HUES48 (cell line): ENCODE measurements around the gene ACD.

Source experiments
- H3K27ac ChIP-seq: one replicate; pipeline ENCODE4 v1.7.0; 2013; ENCODE audit warnings: low read depth, low read length, inconsistent platforms
- H3K27me3 ChIP-seq: 2 replicates; pipeline ENCODE4 v1.6.1; 2013; ENCODE audit warnings: mild to moderate bottlenecking, low read length; ENCODE audit not compliant: control insufficient read depth, insufficient read depth
- H3K36me3 ChIP-seq: 2 replicates; pipeline ENCODE4 v1.6.1; 2013; ENCODE audit warnings: low read length; ENCODE audit not compliant: control insufficient read depth, insufficient read depth
- H3K4me1 ChIP-seq: 2 replicates; pipeline ENCODE4 v1.6.1; 2013; ENCODE audit warnings: mild to moderate bottlenecking, low read length; ENCODE audit not compliant: control insufficient read depth, insufficient read depth
- H3K4me3 ChIP-seq: 2 replicates; pipeline ENCODE4 v1.5.1; 2013; ENCODE audit warnings: mild to moderate bottlenecking, low read depth, low read length
- H3K9ac ChIP-seq: 2 replicates; pipeline ENCODE4 v1.6.1; 2013; ENCODE audit warnings: mild to moderate bottlenecking, low read depth, low read length, moderate library complexity
- H3K9me3 ChIP-seq: 2 replicates; pipeline ENCODE4 v1.6.1; 2013; ENCODE audit warnings: low read length; ENCODE audit not compliant: control insufficient read depth, insufficient read depth

ACD gene

DNA sequence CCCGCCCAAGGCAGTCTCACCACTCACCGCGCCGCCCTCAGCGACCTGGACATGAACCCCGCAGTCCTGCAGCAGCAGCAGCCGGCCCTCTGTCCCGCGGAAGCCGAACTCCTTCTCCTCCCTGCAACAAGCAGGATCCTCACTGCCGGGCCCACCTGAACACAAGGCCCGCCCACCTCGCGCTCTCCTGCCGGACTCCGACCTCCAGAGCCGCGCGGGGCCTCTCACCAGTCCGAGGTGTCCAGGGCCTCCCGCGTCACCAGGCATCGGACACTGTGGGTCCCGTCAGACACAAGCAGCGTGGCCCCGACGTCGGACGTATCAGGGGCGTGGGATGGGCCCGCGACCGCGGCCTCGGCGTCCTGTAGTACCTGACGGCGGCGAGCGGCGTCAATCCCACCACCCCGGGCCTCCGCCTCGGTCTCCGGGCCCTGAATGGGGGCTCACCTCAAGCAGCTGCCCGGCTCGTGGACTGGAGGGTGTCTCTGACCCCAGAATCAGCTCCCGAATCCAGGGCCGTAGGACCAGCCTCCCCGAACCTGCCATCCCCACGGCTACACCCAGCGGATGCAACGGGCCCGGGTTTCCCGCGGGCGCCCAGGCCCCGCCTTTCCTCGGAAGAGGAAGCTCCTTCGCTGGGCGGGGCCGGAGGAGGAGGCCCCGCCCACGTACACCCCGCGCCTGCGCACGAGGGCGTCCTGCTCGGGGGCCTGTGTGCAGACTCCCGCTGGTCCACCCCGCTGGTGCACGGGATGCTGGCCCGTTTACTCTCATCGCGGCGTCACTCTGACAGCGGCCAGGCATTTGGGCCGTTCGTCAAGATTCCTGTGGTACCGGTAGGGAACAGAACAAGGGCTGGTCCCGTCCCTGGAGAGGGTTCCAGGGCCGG lies at the start of gene ACD:
TSS of gene ACD (minus strand) at position 586 of the 889 bp plus-strand sequence. CDS start at position 546, 40 bp downstream.
- Histone ChIP-seq H3K4me3 (peak within 1 kb of the TSS; percentile 88), H3K9ac (peak within 1 kb of the TSS; percentile 44), H3K27ac (peak within 1 kb of the TSS; percentile 89), H3K36me3 (peaks cover 22% of the 10 kb centered on the region), H3K4me1 (0 out of 2 replicates have a peak, but pooled peaks cover 3% of the 10 kb centered on the region), H3K9me3 (no peaks in the 10 kb centered on the region), H3K27me3 (no peaks in the 10 kb centered on the region)

DNA sequence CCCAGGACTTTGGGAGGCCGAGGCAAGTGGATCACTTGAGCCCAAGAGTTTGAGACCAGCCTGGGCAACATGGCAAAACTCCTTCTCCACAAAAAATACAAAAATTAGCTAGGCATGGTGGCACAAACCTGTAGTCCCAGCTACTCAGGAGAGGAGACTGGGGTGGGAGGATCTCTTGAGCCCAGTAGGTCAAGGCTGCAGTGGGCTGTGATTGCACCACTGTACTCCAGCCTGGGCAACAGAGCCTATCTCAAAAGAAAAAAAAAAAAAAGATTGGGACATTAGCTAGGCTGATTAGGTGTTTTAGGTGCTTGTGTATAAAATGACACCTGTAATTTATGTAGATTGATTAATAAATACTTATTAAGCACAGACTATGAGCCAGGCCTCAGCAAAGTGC lies 49.0 kb upstream of the ACD start:
- Histone ChIP-seq H3K27me3 (no peaks in the 10 kb centered on the region), H3K9me3 (no peaks in the 10 kb centered on the region), H3K36me3 (no peaks in the 10 kb centered on the region), H3K9ac (no peak overlapping the region), H3K27ac (no peak overlapping the region), H3K4me1 (peaks cover 11% of the 10 kb centered on the region; the same call in 1 of the 2 replicates), H3K4me3 (no peak overlapping the region)

DNA sequence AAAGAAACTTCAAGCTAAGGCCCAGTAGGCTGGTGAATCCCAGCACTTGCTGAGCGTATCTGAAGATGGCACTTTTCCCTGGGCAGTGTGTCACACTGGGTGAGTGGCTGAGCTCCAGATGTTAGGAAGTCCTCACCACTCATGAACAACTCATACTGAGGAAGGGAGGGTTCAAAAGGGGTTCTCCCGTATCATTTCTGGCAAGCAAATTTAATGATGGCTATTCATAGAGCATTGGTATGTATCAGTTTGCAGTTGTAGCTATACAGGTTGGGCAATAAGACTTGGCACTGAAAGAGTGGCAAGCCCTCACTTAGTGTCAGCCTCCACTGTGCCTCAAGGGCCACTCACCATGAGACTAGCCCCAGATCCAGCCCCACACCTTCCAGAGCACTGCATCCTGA lies 48.3 kb upstream of the ACD start:
- H3K27me3 ChIP-seq = no peaks in the 10 kb centered on the region
- no peak overlapping the region for H3K4me3 ChIP-seq
- H3K4me1 ChIP-seq = peaks cover 9% of the 10 kb centered on the region; the same call in 1 of the 2 replicates
- H3K36me3 ChIP-seq = no peaks in the 10 kb centered on the region
- no peak overlapping the region for H3K27ac ChIP-seq
- no peaks in the 10 kb centered on the region for H3K9me3 ChIP-seq
- no peak overlapping the region for H3K9ac ChIP-seq

DNA sequence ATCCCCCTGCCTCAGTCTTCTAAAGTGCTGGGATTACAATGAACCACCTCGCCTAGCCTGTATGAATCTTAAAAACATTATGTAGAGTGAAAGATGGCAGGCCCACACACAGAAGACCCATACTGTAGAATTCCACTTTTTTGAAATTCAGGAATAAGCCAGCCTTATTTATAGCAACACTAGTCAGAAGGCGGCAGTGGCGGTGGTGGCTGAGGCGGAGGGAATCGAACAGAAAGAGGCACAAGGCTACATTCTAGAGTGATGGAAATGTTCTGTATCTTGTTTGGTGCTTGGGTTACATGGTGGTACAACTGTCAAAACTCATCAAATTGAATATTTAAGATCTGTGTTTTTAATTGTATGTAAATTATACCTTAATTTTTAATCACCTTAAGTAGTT lies 47.7 kb upstream of the ACD start:
- H3K36me3 ChIP-seq = no peaks in the 10 kb centered on the region
- no peak overlapping the region for H3K27ac ChIP-seq
- H3K27me3 ChIP-seq = no peaks in the 10 kb centered on the region
- H3K4me1 ChIP-seq = peaks cover 9% of the 10 kb centered on the region; the same call in 1 of the 2 replicates
- no peak overlapping the region for H3K4me3 ChIP-seq
- no peak overlapping the region for H3K9ac ChIP-seq
- no peaks in the 10 kb centered on the region for H3K9me3 ChIP-seq

- Histone ChIP-seq H3K36me3 (no peaks in the 10 kb centered on the region), H3K4me1 (peaks cover 9% of the 10 kb centered on the region; the same call in 1 of the 2 replicates), H3K27me3 (no peaks in the 10 kb centered on the region), H3K4me3 (no peak overlapping the region), H3K9me3 (no peaks in the 10 kb centered on the region), H3K27ac (no peak overlapping the region), H3K9ac (no peak overlapping the region)
These were observed 47.1 kb upstream of the ACD start for GRCh38 chr16:67707210-67707609.

- Histone ChIP-seq H3K9me3 (no peaks in the 10 kb centered on the region), H3K4me1 (peaks cover 2% of the 10 kb centered on the region; the same call in 1 of the 2 replicates), H3K27ac (no peak overlapping the region), H3K9ac (no peak overlapping the region), H3K4me3 (no peak overlapping the region), H3K27me3 (no peaks in the 10 kb centered on the region), H3K36me3 (no peaks in the 10 kb centered on the region)
These were observed 44.0 kb upstream of the ACD start for GRCh38 chr16:67704110-67704509.

- Histone ChIP-seq H3K27me3 (no peaks in the 10 kb centered on the region), H3K4me1 (no peaks in the 10 kb centered on the region), H3K27ac (no peak overlapping the region), H3K9me3 (no peaks in the 10 kb centered on the region), H3K4me3 (no peak overlapping the region), H3K9ac (no peak overlapping the region), H3K36me3 (no peaks in the 10 kb centered on the region)
These were observed 43.6 kb upstream of the ACD start for GRCh38 chr16:67703626-67704025.

GRCh38 chr16:67702130-67702529 lies 42.1 kb upstream of the ACD start:
- H3K9ac ChIP-seq = no peak overlapping the region
- no peak overlapping the region for H3K4me3 ChIP-seq
- no peaks in the 10 kb centered on the region for H3K27me3 ChIP-seq
- H3K9me3 ChIP-seq = no peaks in the 10 kb centered on the region
- H3K27ac ChIP-seq = no peak overlapping the region
- no peaks in the 10 kb centered on the region for H3K36me3 ChIP-seq
- H3K4me1 ChIP-seq = no peaks in the 10 kb centered on the region

DNA sequence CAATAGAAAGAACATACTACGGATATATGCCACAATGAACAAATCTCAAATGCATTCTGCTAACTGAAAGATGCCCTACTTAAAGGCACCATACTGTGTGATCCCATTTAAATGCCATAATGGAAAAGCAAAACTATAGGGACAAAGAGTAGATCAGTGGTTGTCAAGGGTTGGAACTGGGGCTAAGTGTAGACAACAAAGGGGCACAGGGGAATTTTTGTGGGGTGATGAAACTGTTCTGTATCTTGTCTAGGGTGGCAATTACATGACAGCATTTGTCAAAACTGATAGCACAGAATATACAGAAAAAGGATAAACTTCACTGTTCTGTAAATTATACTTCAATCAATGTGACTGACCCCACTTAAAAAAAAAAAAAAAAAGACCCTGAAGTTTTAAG lies 41.4 kb upstream of the ACD start:
- H3K9ac ChIP-seq = no peak overlapping the region
- H3K27ac ChIP-seq = no peak overlapping the region
- H3K9me3 ChIP-seq = no peaks in the 10 kb centered on the region
- no peaks in the 10 kb centered on the region for H3K4me1 ChIP-seq
- H3K4me3 ChIP-seq = no peak overlapping the region
- no peaks in the 10 kb centered on the region for H3K36me3 ChIP-seq
- H3K27me3 ChIP-seq = no peaks in the 10 kb centered on the region

GRCh38 chr16:67699265-67699664 lies 39.2 kb upstream of the ACD start:
- no peaks in the 10 kb centered on the region for H3K9me3 ChIP-seq
- H3K27ac ChIP-seq = no peak overlapping the region
- no peak overlapping the region for H3K4me3 ChIP-seq
- no peaks in the 10 kb centered on the region for H3K27me3 ChIP-seq
- H3K4me1 ChIP-seq = no peaks in the 10 kb centered on the region
- H3K36me3 ChIP-seq = no peaks in the 10 kb centered on the region
- no peak overlapping the region for H3K9ac ChIP-seq

DNA sequence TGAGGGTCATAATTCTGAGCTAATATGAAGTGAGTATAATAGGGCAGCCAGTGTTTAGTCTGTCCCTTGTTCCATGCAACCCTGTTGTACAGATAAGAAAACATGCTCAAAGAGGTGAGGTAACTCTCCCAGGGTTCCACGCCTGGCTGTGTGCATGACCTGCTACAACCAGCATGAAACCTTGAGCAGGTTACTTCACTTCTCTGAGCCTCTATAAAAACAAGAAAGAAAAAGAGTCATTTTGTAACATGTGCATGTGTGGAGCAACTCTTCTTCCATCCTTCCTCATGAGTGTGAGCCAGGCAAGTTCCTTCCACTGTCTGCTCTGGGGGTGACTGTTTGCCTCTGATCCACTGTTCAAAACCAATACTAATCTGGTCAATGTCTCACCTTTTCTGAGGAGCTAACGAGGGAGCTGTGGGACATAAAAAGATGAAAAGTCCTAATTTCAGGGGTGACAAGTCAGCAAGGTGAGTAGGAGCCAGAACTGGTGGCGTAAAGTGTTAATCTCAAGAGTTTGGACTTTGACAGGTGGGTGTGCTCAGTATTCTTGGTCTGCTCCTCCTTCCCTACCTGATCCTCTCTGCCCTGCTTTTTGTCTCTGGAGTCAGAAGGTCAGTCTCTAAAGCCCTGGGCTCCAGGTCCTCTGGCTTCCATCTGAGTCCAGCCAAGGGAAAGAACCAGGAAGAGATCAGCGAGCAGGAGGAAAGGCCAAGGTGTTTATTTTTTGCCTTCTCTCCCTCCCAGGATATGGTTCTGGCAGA lies 37.5 kb upstream of the ACD start:
- no peaks in the 10 kb centered on the region for H3K27me3 ChIP-seq
- H3K4me3 ChIP-seq = no peak overlapping the region
- H3K9ac ChIP-seq = no peak overlapping the region
- H3K36me3 ChIP-seq = no peaks in the 10 kb centered on the region
- no peak overlapping the region for H3K27ac ChIP-seq
- no peaks in the 10 kb centered on the region for H3K9me3 ChIP-seq
- H3K4me1 ChIP-seq = no peaks in the 10 kb centered on the region
